ENCODE results near the gene HELLS.

Gene HELLS

DNA sequence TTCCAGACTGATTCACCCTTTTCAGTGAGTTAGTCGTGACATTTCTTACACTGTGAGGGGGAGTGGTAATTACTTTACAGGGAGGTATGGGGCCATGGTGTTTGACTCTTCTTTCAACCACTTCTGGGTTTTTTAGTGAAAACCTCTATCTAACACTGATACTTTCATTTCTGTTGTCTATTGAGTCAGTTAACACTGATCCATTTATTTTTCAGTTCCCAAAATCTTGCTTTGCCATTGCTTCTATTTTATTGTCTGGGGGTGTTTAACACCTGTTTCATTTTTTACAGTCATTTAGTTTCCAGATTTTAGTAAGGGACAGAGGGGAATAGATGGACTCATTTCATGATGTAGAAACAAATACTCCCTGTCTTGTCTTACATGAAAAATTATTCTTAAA is 61.5 kb downstream of the HELLS start:
- no peaks in the 10 kb centered on the region for H3K9me3 ChIP-seq (ENCODE audit: control insufficient read depth, insufficient read depth, low read length)
- H3K27ac ChIP-seq (ENCODE audit: low read length), result no peak overlapping the region
- H3K4me1 ChIP-seq (ENCODE audit: control insufficient read depth, insufficient read depth, low read length), result no peaks in the 10 kb centered on the region
- H3K36me3 ChIP-seq (ENCODE audit: control insufficient read depth, insufficient read depth, low read length), result peaks cover 14% of the 10 kb centered on the region; the same call in 1 of the 2 replicates
- H3K4me3 ChIP-seq (ENCODE audit: low read length), result no peak overlapping the region
- H3K27me3 ChIP-seq (ENCODE audit: control insufficient read depth, insufficient read depth, low read length), result no peaks in the 10 kb centered on the region
- WGBS (ENCODE audit: insufficient coverage, insufficient read length), result no CpG with 5 or more reads among the region's 1 CpG
- DNase-seq (ENCODE audit: low read depth, low spot score), result no peak

DNA sequence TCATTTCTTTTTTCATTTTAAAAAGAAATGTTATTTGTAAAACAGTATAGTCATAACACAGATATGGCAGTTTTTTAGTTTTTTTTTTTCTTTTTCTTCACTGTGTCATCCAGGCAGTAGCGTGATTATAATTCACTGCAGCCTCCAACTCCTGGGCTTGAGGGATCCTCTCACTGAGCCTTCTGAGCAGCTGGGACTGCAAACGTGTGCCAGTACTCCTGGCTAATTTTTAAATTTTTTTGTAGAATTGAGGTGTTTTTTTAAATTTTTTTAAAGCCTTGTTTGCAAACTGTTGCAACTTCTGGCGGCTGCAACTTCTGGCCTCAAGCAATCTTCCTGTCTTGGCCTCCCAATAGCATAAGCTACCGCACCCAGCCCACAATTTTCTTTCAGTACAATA is 63.0 kb downstream of the HELLS start:
- no peaks in the 10 kb centered on the region for H3K27me3 ChIP-seq (ENCODE audit: control insufficient read depth, insufficient read depth, low read length)
- H3K27ac ChIP-seq (ENCODE audit: low read length), result no peak overlapping the region
- H3K36me3 ChIP-seq (ENCODE audit: control insufficient read depth, insufficient read depth, low read length), result peaks cover 10% of the 10 kb centered on the region; the same call in 1 of the 2 replicates
- no peaks in the 10 kb centered on the region for H3K4me1 ChIP-seq (ENCODE audit: control insufficient read depth, insufficient read depth, low read length)
- WGBS (ENCODE audit: insufficient coverage, insufficient read length), result no CpG with 5 or more reads among the region's 4 CpGs
- H3K4me3 ChIP-seq (ENCODE audit: low read length), result no peak overlapping the region
- no peaks in the 10 kb centered on the region for H3K9me3 ChIP-seq (ENCODE audit: control insufficient read depth, insufficient read depth, low read length)
- no peak for DNase-seq (ENCODE audit: low read depth, low spot score)

DNA sequence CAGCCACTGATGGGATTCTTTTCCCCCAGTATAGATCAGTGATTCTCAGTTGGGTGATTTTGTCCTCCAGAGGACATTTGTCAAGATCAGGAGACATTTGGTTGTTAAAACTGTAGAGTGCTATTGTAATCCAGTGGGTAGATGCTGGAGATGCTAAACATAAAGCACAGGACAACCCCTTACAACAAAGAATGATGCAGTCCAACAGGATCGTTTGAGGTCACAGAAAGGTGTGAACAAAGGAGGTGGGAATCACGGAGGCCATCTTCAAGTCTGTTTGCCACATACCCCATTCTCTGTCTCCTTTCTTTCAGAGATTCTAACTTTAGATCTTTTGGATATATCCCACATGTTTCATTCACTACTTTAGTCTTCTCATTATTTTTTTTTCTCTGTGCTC is 69.0 kb downstream of the HELLS start:
- WGBS (ENCODE audit: insufficient coverage, insufficient read length), result no CpG with 5 or more reads among the region's 2 CpGs
- DNase-seq (ENCODE audit: low read depth, low spot score), result no peak
- Histone ChIP-seq H3K27me3 (ENCODE audit: control insufficient read depth, insufficient read depth, low read length) (no peaks in the 10 kb centered on the region), H3K4me1 (ENCODE audit: control insufficient read depth, insufficient read depth, low read length) (no peaks in the 10 kb centered on the region), H3K27ac (ENCODE audit: low read length) (no peak overlapping the region), H3K36me3 (ENCODE audit: control insufficient read depth, insufficient read depth, low read length) (peaks cover 7% of the 10 kb centered on the region; the same call in 1 of the 2 replicates), H3K4me3 (ENCODE audit: low read length) (no peak overlapping the region), H3K9me3 (ENCODE audit: control insufficient read depth, insufficient read depth, low read length) (no peaks in the 10 kb centered on the region)

DNA sequence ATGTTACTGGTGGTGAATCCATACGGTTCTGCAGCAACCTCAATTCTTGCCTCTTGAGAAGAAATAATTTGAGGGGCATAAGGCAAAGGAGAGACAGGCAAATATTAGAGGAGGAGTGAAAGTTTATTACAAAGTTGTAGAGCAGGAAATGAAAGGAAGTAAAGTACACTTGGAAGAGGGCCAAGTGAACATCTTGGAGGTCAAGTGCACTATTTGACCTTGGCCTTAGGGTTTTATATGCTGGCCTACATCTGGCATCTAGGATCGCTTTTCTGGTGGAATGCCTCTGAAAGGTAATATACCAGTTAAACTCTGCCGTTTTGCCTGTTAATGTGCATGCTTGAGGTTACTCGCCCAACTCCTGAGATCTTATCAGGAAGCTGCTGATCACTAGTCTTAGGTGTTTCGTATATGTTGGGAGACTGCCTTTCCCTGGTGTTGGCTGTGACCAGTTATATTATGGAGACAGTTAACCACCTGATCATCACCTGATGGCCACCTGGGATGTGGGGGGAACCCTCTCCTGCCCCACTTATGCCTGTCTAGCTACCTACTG is 71.9 kb downstream of the HELLS start:
- Histone ChIP-seq H3K27ac (ENCODE audit: low read length) (no peak overlapping the region), H3K36me3 (ENCODE audit: control insufficient read depth, insufficient read depth, low read length) (no peaks in the 10 kb centered on the region), H3K4me3 (ENCODE audit: low read length) (no peak overlapping the region), H3K9me3 (ENCODE audit: control insufficient read depth, insufficient read depth, low read length) (no peaks in the 10 kb centered on the region), H3K4me1 (ENCODE audit: control insufficient read depth, insufficient read depth, low read length) (no peaks in the 10 kb centered on the region), H3K27me3 (ENCODE audit: control insufficient read depth, insufficient read depth, low read length) (no peaks in the 10 kb centered on the region)
- DNase-seq (ENCODE audit: low read depth, low spot score), result no peak
- no CpG with 5 or more reads among the region's 5 CpGs for WGBS (ENCODE audit: insufficient coverage, insufficient read length)

DNA sequence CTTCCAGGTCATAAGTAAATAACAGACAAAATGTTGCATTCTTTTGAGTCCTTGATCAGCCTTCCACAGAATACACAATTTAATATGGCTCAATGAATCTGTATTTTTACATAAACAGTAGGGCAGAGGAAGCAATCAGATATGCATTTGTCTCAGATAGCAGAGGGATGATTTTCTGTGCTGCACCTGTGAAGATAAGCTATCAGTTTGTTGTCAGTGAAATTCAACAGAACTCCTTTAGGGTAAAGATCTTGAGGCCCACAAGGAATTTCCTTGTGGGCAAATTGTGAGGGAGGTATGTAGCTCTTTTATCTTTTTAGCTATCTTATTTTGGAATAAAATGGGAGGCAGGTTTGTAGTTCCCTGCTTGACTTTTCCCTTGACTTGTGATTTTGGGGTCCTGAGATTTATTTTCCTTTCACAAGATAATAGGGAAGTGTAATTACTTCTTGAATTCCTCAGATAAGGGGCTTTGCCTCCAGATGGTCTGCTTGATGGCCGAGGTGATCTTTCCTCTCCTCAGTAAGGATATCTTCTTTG is 77.1 kb downstream of the HELLS start:
- no peak for DNase-seq (ENCODE audit: low read depth, low spot score)
- Histone ChIP-seq H3K4me1 (ENCODE audit: control insufficient read depth, insufficient read depth, low read length) (no peaks in the 10 kb centered on the region), H3K4me3 (ENCODE audit: low read length) (no peak overlapping the region), H3K9me3 (ENCODE audit: control insufficient read depth, insufficient read depth, low read length) (no peaks in the 10 kb centered on the region), H3K27me3 (ENCODE audit: control insufficient read depth, insufficient read depth, low read length) (no peaks in the 10 kb centered on the region), H3K36me3 (ENCODE audit: control insufficient read depth, insufficient read depth, low read length) (no peaks in the 10 kb centered on the region; the same call in 1 of the 2 replicates), H3K27ac (ENCODE audit: low read length) (no peak overlapping the region)
- no CpG with 5 or more reads among the region's 1 CpG for WGBS (ENCODE audit: insufficient coverage, insufficient read length)

DNA sequence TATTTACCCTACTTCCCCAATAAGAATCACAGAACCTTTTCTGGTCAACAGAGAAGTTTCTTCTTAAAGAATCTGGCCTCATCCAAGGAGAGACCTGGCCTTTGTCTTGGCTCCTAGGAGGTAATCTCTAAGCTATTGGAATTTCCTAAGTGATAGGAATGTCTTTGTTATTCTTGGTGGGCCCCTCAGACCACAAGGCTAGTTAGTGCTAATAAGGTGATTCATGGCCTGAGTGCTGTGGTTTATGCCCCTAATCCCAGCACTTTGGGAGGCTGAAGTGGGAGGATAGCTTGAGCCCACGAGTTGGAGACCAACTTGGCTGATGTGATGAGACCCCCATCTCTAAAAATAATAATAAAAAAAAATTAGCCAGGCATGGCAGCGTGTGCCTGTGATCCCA is 78.0 kb downstream of the HELLS start:
- WGBS (ENCODE audit: insufficient coverage, insufficient read length), result no CpG with 5 or more reads among the region's 2 CpGs
- Histone ChIP-seq H3K4me3 (ENCODE audit: low read length) (no peak overlapping the region), H3K9me3 (ENCODE audit: control insufficient read depth, insufficient read depth, low read length) (no peaks in the 10 kb centered on the region), H3K36me3 (ENCODE audit: control insufficient read depth, insufficient read depth, low read length) (no peaks in the 10 kb centered on the region; the same call in 1 of the 2 replicates), H3K4me1 (ENCODE audit: control insufficient read depth, insufficient read depth, low read length) (no peaks in the 10 kb centered on the region), H3K27me3 (ENCODE audit: control insufficient read depth, insufficient read depth, low read length) (no peaks in the 10 kb centered on the region), H3K27ac (ENCODE audit: low read length) (no peak overlapping the region)
- no peak for DNase-seq (ENCODE audit: low read depth, low spot score)

DNA sequence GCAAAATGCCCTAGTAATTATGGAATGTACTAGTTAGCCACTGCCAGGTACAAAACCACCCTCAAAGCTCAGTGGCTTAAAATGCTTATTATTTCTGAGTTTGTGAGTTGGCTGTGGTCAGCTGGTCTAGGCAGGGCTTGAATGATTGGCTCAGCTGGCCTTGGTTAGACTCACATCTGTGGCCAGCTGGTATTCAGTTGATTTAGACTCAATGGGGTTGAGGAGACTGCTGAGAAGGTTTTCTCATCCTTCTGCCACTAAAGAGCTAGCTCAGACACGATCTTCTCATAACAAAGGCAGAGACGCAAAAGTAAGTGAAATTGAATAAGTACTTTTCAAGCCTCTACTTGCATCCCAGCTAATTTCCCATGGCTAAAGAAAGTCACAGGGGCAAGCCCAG is 80.9 kb downstream of the HELLS start:
- WGBS (ENCODE audit: insufficient coverage, insufficient read length), result no CpG with 5 or more reads among the region's 2 CpGs
- DNase-seq (ENCODE audit: low read depth, low spot score), result no peak
- H3K36me3 ChIP-seq (ENCODE audit: control insufficient read depth, insufficient read depth, low read length), result no peaks in the 10 kb centered on the region; the same call in 1 of the 2 replicates
- H3K4me3 ChIP-seq (ENCODE audit: low read length), result no peak overlapping the region
- H3K9me3 ChIP-seq (ENCODE audit: control insufficient read depth, insufficient read depth, low read length), result no peaks in the 10 kb centered on the region
- H3K27me3 ChIP-seq (ENCODE audit: control insufficient read depth, insufficient read depth, low read length), result no peaks in the 10 kb centered on the region
- no peak overlapping the region for H3K27ac ChIP-seq (ENCODE audit: low read length)
- H3K4me1 ChIP-seq (ENCODE audit: control insufficient read depth, insufficient read depth, low read length), result no peaks in the 10 kb centered on the region

DNA sequence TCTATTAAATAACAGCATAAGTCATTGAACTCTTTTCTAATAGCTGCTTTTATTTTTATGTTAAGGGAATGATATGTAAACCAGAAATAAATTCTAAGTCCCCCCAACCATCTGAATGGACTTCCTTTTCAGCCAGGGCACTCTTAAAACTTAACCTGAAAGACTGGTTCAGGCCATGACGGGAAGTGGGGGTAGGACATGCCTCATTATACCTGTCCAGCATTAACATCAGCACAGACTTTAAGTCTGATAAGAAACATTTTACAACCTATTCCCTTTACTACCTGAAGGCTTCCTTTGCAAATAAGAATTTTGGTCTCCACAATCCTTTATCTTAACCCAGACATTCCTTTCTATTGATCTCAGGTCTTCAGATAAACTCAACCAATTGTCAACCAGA is 81.9 kb downstream of the HELLS start:
- H3K27ac ChIP-seq (ENCODE audit: low read length), result no peak overlapping the region
- H3K4me3 ChIP-seq (ENCODE audit: low read length), result no peak overlapping the region
- WGBS (ENCODE audit: insufficient coverage, insufficient read length), result no CpG with 5 or more reads among the region's 1 CpG

DNA sequence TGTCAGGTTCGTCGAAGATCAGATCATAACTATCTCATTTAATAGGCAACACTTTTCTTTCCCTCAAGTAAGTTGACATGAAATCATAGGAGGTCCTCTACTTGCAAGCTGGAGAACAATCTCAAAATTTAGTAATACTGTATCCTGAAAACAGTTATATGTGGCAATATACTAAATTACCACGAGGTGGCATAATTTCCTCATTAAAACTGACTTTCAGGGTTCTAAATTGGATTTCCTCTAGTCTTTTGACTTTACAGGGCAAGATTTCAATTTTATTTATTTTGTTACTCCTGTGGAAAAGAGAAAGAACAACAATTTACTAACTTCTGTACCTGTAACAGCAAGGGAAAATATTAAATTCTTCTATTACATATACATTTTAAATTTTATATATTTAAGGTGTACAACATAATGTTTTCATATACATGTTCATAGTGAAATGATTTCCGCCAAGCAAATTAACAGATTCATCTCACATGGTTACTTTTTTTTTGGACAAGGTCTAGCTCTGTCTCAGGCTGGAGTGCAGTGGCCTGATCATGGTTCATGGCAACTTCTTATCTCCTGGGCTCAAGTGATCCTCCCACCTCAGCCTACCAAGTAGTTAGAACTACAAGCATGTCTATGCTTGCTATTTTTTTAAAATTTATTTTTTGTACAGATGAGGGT is 84.6 kb downstream of the HELLS start:
- no peak overlapping the region for H3K27ac ChIP-seq (ENCODE audit: low read length)
- DNase-seq (ENCODE audit: low read depth, low spot score), result no peak
- no CpG with 5 or more reads among the region's 4 CpGs for WGBS (ENCODE audit: insufficient coverage, insufficient read length)

More for the DNA sequence above, 81.9 kb downstream of the HELLS start:
- H3K4me1 ChIP-seq (ENCODE audit: control insufficient read depth, insufficient read depth, low read length), result no peaks in the 10 kb centered on the region
- no peaks in the 10 kb centered on the region for H3K9me3 ChIP-seq (ENCODE audit: control insufficient read depth, insufficient read depth, low read length)
- no peaks in the 10 kb centered on the region; the same call in 1 of the 2 replicates for H3K36me3 ChIP-seq (ENCODE audit: control insufficient read depth, insufficient read depth, low read length)
- no peaks in the 10 kb centered on the region for H3K27me3 ChIP-seq (ENCODE audit: control insufficient read depth, insufficient read depth, low read length)
- DNase-seq (ENCODE audit: low read depth, low spot score), result no peak

DNA sequence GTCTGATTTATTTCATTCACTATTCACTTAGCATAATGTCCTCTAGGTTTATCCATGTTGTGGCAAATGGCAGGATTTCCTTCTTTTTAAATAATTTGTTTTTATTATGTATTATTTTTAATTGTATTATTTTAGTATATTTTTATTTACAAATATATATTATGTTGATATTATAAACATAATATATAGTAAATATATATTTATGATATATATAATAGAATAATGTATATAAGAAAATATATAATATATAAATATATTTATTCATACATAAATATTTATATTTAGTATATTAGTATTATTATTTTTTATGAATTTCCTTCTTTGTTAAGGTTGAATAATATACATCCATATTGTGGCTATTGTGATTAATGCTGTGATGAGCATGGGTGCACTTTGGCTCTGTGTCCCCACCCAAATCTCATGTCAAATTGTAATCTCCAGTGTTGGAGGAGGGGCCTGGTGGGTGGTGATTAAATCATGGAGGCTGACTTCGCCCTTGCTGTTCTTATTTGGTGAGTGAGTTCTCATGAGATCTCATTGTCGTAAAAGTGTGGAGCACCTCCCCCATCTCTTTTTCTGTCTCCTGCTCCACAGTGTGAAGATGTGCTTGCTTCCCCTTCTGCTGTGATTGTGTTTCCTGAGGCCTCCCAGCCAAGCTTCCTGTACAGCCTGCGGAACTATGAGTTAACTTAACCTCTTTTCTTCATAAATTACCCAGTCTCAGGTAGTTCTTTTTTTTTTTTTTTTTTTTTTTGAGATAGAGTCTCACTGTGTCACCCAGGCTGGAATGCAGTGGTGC is 85.7 kb downstream of the HELLS start:
- no CpG with 5 or more reads among the region's 3 CpGs for WGBS (ENCODE audit: insufficient coverage, insufficient read length)
- no peak for DNase-seq (ENCODE audit: low read depth, low spot score)
- Histone ChIP-seq H3K36me3 (ENCODE audit: control insufficient read depth, insufficient read depth, low read length) (no peaks in the 10 kb centered on the region), H3K4me3 (ENCODE audit: low read length) (no peak overlapping the region), H3K27me3 (ENCODE audit: control insufficient read depth, insufficient read depth, low read length) (no peaks in the 10 kb centered on the region), H3K27ac (ENCODE audit: low read length) (no peak overlapping the region), H3K9me3 (ENCODE audit: control insufficient read depth, insufficient read depth, low read length) (no peaks in the 10 kb centered on the region), H3K4me1 (ENCODE audit: control insufficient read depth, insufficient read depth, low read length) (no peaks in the 10 kb centered on the region)

More for the DNA sequence above, 84.6 kb downstream of the HELLS start:
- Histone ChIP-seq H3K9me3 (ENCODE audit: control insufficient read depth, insufficient read depth, low read length) (no peaks in the 10 kb centered on the region), H3K4me1 (ENCODE audit: control insufficient read depth, insufficient read depth, low read length) (no peaks in the 10 kb centered on the region), H3K4me3 (ENCODE audit: low read length) (no peak overlapping the region), H3K27me3 (ENCODE audit: control insufficient read depth, insufficient read depth, low read length) (no peaks in the 10 kb centered on the region), H3K36me3 (ENCODE audit: control insufficient read depth, insufficient read depth, low read length) (no peaks in the 10 kb centered on the region)
